Mesodermal cell (in vitro differentiated cells): ENCODE results near the gene ALK.

ENCODE experiments used
- H3K27ac ChIP-seq: 2 replicates; pipeline ENCODE4 v1.7.0; 2013; ENCODE audit warnings: mild to moderate bottlenecking, low read depth, low read length, moderate library complexity; ENCODE audit not compliant: severe bottlenecking
- H3K36me3 ChIP-seq: 2 replicates; pipeline ENCODE4 v1.7.1; 2013; ENCODE audit warnings: mild to moderate bottlenecking, low read length, moderate library complexity; ENCODE audit not compliant: control insufficient read depth, insufficient read depth
- H3K4me1 ChIP-seq: one replicate; pipeline ENCODE4 v1.7.1; 2013; ENCODE audit warnings: mild to moderate bottlenecking, low read length; ENCODE audit not compliant: insufficient read depth, control insufficient read depth, poor library complexity, severe bottlenecking
- H3K4me3 ChIP-seq: 2 replicates; pipeline ENCODE4 v1.7.0; 2013; ENCODE audit warnings: low read length, control low read depth, mild to moderate bottlenecking; ENCODE audit not compliant: insufficient read depth, poor library complexity, severe bottlenecking; ENCODE audit errors: extremely low read depth
- H3K9me3 ChIP-seq: 2 replicates; pipeline ENCODE4 v1.7.1; 2013; ENCODE audit warnings: mild to moderate bottlenecking, low read length, moderate library complexity; ENCODE audit not compliant: control insufficient read depth
- WGBS, 2 experiments: methylation state at CpG; one replicate each; pipeline ENCODE4 v1.1.5; 2013; ENCODE audit warnings: missing lambda C conversion rate in 2 of 2; ENCODE audit not compliant: insufficient coverage in 2 of 2; 5-methylcytosine and 5-hydroxymethylcytosine counted together

ALK gene

DNA sequence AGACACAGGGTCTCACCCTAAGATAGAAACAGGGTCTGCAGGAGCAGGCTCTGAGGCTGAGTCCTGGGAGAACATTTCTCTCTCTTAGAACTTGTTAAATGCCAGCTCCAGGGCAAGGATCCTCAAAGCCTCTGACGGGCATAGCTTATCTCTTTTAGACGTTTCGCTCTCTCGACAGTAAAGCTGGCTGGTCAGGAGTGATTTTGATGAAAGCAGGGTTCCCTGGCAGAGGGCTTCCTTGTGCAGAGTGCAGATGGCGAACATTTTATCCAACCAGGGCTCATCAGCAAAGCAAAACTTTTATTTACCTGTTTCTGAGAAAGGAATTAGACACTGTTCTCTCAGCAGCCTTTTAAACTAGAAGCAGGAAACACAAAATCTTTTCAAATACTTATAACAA, 350.8 kb downstream of the ALK start:
- H3K9me3 ChIP-seq, result no peaks in the 10 kb centered on the region
- H3K36me3 ChIP-seq, result no peaks in the 10 kb centered on the region
- H3K27ac ChIP-seq, result no peak overlapping the region
- H3K4me3 ChIP-seq, result no peak overlapping the region
- 80 to 85% methylated on average over 1 to 4 of the region's 5 CpGs for WGBS, 2 experiments
- no peaks in the 10 kb centered on the region for H3K4me1 ChIP-seq

DNA sequence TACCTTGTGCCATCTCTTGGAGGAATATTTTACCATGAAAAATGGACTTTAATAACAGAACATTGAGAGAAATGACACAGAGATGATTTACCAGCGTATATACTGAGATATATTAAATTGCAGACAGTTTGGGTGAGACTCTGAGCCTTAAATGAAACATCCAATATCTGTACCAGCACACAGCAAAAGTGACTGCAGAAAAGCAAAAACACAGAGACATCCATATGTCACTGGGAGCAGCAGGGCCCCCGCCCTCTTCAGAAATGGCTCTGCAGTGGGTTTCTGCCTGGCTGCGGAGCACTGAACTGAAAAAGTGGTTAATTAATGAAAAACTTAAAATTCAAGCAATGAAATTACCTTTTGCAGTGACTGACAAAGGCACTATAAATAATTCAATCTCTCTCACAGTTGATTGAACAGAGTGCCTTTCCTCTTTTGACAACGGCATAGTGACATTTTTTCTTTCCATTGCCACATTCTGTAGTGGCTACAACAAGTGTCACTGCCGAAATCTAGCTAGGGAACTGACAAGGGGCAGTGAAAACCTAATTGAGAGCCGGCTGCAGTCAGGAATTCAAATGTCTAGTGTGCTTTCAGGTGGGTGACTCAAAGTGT, 353.4 kb downstream of the ALK start:
- no peaks in the 10 kb centered on the region for H3K9me3 ChIP-seq
- 72 to 100% methylated on average over 2 to 3 of the region's 6 CpGs for WGBS, 2 experiments
- H3K36me3 ChIP-seq, result no peaks in the 10 kb centered on the region
- H3K27ac ChIP-seq, result no peak overlapping the region
- H3K4me3 ChIP-seq, result no peak overlapping the region
- H3K4me1 ChIP-seq, result no peaks in the 10 kb centered on the region

DNA sequence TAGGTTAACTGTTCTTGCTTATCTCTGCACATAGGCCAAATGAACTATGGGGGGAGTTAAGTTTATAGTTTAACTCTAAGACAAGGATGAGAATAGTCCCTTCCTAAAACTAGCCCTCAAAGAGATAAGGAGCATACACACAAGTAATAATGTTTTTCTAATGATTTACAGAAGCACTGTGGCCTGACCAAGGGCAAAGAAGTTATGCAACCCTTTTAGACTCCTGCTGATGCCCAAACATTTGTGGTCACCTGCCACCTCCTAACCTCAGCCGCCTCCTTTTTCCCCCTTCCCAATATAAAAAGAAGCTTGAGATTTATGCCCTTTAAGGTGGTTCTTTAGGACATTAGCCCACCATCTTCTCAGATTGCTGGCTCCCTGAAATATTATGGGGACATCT, 357.7 kb downstream of the ALK start:
- Histone ChIP-seq H3K27ac (no peak overlapping the region), H3K9me3 (no peaks in the 10 kb centered on the region), H3K36me3 (no peaks in the 10 kb centered on the region), H3K4me1 (no peaks in the 10 kb centered on the region), H3K4me3 (no peak overlapping the region)
- WGBS, 2 experiments, result no CpG with 5 or more reads among the region's 1 CpG

DNA sequence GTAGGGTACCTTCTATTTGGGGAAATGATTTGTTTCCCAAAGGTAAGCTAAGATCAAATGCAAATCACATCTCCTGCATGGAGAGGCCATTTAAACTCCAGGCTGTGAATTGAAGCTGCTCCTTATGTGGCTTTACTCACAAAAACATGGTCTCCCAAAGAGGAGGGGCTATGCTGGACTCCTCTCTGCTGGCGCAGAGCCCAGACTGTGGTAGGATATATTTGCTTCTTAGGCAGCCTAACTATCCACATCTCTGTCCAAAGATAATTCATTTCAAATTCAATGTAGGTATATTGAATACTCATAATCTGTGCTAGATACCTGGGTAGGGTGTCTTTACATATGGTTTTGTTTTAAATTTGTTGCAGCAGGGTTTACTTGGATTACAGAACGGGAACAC, 358.5 kb downstream of the ALK start:
- no peak overlapping the region for H3K27ac ChIP-seq
- 67% methylated on average over 1 of the region's 2 CpGs; no CpG with 5 or more reads in 1 of the 2 experiments for WGBS, 2 experiments
- no peaks in the 10 kb centered on the region for H3K9me3 ChIP-seq
- no peaks in the 10 kb centered on the region for H3K4me1 ChIP-seq
- H3K36me3 ChIP-seq, result no peaks in the 10 kb centered on the region
- no peak overlapping the region for H3K4me3 ChIP-seq

DNA sequence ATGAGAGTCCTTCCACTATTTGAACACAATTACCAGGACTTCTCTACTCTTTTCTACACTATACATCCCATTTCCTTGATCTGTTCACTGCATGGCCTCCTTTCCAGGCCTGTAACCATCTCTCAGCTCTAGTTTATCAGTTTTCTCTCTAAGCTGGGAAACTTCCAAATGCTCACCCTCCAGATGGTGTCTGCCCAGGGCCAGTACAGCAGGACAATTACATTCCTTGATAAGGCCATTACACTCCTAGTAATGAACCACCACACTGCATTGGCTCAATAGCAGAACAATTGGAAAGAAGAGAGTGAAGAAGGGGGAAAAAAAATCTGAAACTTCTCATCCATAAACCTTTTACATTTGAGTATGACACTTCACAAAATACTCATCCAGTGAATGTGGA, 359.1 kb downstream of the ALK start:
- no peaks in the 10 kb centered on the region for H3K9me3 ChIP-seq
- no peak overlapping the region for H3K4me3 ChIP-seq
- H3K36me3 ChIP-seq, result no peaks in the 10 kb centered on the region
- no peaks in the 10 kb centered on the region for H3K4me1 ChIP-seq
- no peak overlapping the region for H3K27ac ChIP-seq

DNA sequence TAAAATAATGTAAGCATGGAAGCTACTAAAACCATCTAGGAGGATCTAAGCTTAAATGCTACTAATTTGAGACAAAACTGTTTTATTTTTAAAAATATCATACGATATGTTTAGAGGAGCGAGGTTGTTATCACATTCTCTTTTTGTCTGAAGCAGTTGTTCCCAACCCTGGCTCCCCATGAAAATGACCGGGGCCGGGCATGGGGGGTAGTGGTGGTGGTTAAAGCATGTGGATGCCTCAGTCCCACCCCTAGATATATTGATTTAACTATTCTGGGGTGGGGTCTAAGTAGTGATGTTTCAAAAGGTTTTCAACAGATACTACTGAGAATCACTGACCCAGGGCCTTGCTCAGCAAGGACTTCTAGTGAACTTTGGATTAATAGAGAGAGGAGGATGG, 359.8 kb downstream of the ALK start:
- no peaks in the 10 kb centered on the region for H3K4me1 ChIP-seq
- H3K36me3 ChIP-seq, result no peaks in the 10 kb centered on the region
- WGBS, 2 experiments, result no CpG with 5 or more reads among the region's 4 CpGs
- no peak overlapping the region for H3K4me3 ChIP-seq
- no peak overlapping the region for H3K27ac ChIP-seq
- H3K9me3 ChIP-seq, result no peaks in the 10 kb centered on the region

DNA sequence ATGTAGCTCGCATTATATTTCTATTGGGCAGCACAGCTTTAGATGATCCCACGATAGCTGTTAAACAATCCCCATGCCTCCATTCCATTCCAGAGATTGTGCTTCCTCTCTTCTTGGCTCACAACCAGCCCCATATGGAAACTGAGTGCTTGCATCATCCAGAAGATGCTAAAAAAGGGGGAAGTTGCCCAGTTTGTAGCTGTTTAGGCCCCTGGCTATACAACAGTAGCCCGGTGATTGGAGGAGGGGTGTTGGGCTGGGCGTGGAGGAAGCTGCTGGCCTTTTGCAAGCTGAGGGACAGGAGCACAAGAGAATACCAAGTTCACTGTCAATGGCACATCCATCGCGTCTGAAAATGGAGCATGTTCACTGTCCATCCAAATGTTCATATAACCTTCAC, 360.2 kb downstream of the ALK start:
- 77 to 93% methylated on average over 2 to 3 of the region's 6 CpGs for WGBS, 2 experiments
- Histone ChIP-seq H3K36me3 (no peaks in the 10 kb centered on the region), H3K27ac (no peak overlapping the region), H3K4me1 (no peaks in the 10 kb centered on the region), H3K9me3 (no peaks in the 10 kb centered on the region), H3K4me3 (no peak overlapping the region)

DNA sequence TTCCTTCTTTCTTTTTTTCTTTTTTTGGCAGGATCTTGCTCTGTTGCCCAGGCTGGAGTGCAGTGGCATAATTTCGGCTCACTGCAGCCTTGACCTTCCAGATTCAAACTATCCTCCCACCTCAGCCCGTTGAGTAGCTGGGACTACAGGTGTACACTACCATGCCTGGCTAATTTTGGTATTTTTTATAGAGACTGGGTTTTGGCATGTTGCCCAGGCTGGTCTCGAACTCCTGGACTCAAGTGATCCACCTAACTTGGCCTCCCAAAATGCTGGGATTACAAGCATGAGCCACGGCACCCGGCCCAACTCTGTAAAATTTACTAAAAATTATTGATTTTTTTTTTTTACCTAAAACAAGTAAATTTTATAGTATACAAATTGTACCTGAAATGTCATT, 360.8 kb downstream of the ALK start:
- 83% methylated on average over 3 of the region's 5 CpGs; no CpG with 5 or more reads in 1 of the 2 experiments for WGBS, 2 experiments
- Histone ChIP-seq H3K4me1 (no peaks in the 10 kb centered on the region), H3K36me3 (no peaks in the 10 kb centered on the region), H3K4me3 (no peak overlapping the region), H3K9me3 (no peaks in the 10 kb centered on the region), H3K27ac (no peak overlapping the region)

DNA sequence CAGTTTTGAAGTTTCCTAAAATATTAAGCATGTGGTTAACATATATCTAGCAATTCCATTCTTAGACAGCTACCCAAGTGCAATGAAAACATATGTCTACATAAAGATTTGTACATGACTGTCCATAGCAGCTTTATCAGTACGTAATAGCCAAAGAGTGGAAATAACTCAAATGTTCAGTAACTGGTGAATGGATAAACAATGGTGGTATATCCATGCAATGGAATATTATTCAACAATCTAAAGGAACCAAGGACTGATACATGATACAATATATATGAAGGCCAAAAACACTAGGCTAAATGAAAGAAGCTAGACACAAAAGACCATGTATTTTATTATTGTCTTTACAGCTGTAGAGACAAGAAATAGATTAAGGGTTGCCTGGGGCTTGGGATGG, 361.4 kb downstream of the ALK start:
- Histone ChIP-seq H3K9me3 (no peaks in the 10 kb centered on the region), H3K36me3 (no peaks in the 10 kb centered on the region), H3K27ac (no peak overlapping the region), H3K4me1 (no peaks in the 10 kb centered on the region), H3K4me3 (no peak overlapping the region)
- no CpG with 5 or more reads among the region's 1 CpG for WGBS, 2 experiments

DNA sequence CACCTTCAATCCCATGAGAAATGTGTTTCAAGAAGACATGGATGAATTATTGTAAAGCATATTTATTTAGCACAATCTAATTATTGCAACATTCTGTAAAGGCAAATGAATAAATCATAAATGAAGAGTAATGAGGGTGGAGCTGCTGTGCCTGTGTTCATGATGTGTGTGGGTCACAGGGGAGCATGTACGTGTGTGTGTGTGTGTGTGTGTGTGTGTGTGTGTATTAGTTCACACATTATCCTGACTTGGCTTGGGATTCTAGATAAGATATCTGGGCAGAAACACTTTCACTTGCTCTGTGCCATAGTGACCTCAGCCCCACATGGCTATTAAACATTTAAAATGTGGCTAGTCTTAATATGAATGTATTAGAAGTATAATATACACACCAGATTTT, 361.8 kb downstream of the ALK start:
- Histone ChIP-seq H3K9me3 (no peaks in the 10 kb centered on the region), H3K36me3 (no peaks in the 10 kb centered on the region)
- 83% methylated on average over 1 of the region's 1 CpG; no CpG with 5 or more reads in 1 of the 2 experiments for WGBS, 2 experiments

DNA sequence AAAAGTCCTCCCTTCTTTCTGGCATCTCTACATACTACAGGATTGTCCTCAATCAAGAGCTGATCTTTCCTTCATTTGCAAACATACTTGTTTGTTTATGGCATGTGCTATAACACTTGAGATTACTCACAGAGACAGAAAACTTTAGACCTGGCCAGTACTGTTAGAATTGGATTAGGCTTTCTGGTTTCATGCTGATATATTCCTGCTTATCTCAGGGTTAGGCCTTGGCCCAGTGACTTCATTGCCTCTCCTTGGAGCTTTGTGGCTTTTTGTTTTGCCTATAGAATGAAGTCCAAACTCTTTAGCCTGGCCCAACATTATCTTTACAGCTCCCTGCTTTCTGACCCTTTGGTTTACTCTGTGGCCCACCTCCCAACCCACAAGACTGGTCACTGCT, 363.3 kb downstream of the ALK start:
- Histone ChIP-seq H3K4me3 (no peak overlapping the region), H3K27ac (no peak overlapping the region), H3K9me3 (no peaks in the 10 kb centered on the region), H3K36me3 (no peaks in the 10 kb centered on the region), H3K4me1 (no peaks in the 10 kb centered on the region)

More for the DNA sequence above, 361.8 kb downstream of the ALK start:
- no peaks in the 10 kb centered on the region for H3K4me1 ChIP-seq
- no peak overlapping the region for H3K27ac ChIP-seq
- H3K4me3 ChIP-seq, result no peak overlapping the region
